Measurements from ENCODE around the gene EIF4H. TPM values are rescaled to one million over a fixed set of nuclear protein-coding genes. Genes with fewer than 3 reads are reported as not detected.

The EIF4H gene
- total RNA-seq, 1 donor from 2014 or later = 361 TPM

DNA sequence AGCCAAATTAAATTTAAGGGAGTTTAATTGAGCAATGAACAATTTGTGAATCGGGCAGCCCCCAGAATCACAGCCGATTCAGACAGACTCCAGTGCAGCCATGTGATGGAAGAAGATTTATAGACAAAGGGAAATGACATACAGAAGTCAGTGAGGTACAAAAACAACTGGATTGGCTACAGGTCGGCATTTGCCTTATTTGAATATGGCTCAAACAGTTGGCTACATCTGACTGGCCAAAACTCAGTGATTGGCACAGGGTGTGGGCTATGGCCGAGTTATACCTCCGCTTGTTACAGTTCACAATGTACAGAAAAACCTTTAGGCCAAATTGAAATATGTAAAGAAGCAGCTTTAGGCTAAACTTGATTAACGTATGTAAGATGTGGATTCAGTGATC is 30.8 kb upstream of the EIF4H start:
- Mint-ChIP-seq H3K27me3 (ENCODE audit: low read depth, unreplicated experiment) (peaks cover 5% of the 10 kb centered on the region), H3K9me3 (ENCODE audit: unreplicated experiment) (no peaks in the 10 kb centered on the region), H3K4me1 (ENCODE audit: low read depth, unreplicated experiment) (no peaks in the 10 kb centered on the region), H3K4me3 (ENCODE audit: unreplicated experiment) (no peak overlapping the region), H3K36me3 (ENCODE audit: low read depth, unreplicated experiment) (no peaks in the 10 kb centered on the region), H3K27ac (ENCODE audit: unreplicated experiment) (no peak overlapping the region)
- Histone ChIP-seq H3K4me1 (ENCODE audit: insufficient read depth, low read length) (peaks cover 5% of the 10 kb centered on the region), H3K27me3 (ENCODE audit: insufficient read depth, low read length) (no peaks in the 10 kb centered on the region), H3K9me3 (ENCODE audit: insufficient read depth, low read depth, low read length) (no peaks in the 10 kb centered on the region), H3K36me3 (ENCODE audit: insufficient read depth, low read length) (no peaks in the 10 kb centered on the region), H3K4me3 (ENCODE audit: insufficient read depth, low read depth, low read length) (no peak overlapping the region), H3K79me2 (ENCODE audit: insufficient read depth, low read length) (no peaks in the 10 kb centered on the region), H3K9ac (ENCODE audit: low read length) (no peak overlapping the region), H3K4me2 (ENCODE audit: low read length) (no peak overlapping the region), H3K27ac (ENCODE audit: low read depth, low read length) (no peak overlapping the region), H4K20me1 (ENCODE audit: insufficient read depth, low read length) (no peaks in the 10 kb centered on the region), H2AFZ (ENCODE audit: low read depth, low read length) (peak overlapping the region; percentile 11)
- FAIRE-seq (no peak), DNase-seq (ENCODE audit: low read depth) (no peak)
- TF ChIP-seq, protein P1, sequence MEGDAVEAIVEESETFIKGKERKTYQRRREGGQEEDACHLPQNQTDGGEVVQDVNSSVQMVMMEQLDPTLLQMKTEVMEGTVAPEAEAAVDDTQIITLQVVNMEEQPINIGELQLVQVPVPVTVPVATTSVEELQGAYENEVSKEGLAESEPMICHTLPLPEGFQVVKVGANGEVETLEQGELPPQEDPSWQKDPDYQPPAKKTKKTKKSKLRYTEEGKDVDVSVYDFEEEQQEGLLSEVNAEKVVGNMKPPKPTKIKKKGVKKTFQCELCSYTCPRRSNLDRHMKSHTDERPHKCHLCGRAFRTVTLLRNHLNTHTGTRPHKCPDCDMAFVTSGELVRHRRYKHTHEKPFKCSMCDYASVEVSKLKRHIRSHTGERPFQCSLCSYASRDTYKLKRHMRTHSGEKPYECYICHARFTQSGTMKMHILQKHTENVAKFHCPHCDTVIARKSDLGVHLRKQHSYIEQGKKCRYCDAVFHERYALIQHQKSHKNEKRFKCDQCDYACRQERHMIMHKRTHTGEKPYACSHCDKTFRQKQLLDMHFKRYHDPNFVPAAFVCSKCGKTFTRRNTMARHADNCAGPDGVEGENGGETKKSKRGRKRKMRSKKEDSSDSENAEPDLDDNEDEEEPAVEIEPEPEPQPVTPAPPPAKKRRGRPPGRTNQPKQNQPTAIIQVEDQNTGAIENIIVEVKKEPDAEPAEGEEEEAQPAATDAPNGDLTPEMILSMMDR (IDR thresholded peaks at IDR 0.05; ENCODE audit: insufficient read depth, low read depth, low read length) = no peak
- TF ChIP-seq EZH2 (IDR thresholded peaks at IDR 0.05; ENCODE audit: insufficient read depth, low read length) = no peak

DNA sequence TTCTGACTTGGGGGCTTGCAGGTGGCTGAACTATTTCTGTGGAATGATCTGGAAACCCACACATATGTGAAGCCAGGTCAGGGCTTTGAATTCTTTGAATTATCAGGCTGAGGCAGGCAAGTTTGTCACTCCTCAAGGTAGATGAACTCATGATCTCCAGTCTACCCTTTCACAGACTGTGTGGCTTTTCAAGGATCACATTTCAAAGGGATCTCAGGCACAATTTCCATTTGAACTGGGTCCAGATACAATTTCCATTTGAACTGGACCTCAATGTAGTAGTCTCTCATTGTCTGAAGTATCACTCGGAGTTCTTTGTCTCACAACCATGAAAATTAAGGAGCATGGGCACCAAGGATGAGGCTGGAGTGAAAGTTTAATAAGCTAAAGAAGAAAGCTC is 25.7 kb upstream of the EIF4H start:
- Histone ChIP-seq H2AFZ (ENCODE audit: low read depth, low read length) (no peak overlapping the region), H4K20me1 (ENCODE audit: insufficient read depth, low read length) (no peaks in the 10 kb centered on the region), H3K79me2 (ENCODE audit: insufficient read depth, low read length) (no peaks in the 10 kb centered on the region), H3K36me3 (ENCODE audit: insufficient read depth, low read length) (no peaks in the 10 kb centered on the region), H3K27me3 (ENCODE audit: insufficient read depth, low read length) (no peaks in the 10 kb centered on the region), H3K9ac (ENCODE audit: low read length) (no peak overlapping the region), H3K27ac (ENCODE audit: low read depth, low read length) (no peak overlapping the region), H3K4me2 (ENCODE audit: low read length) (no peak overlapping the region), H3K4me1 (ENCODE audit: insufficient read depth, low read length) (no peaks in the 10 kb centered on the region), H3K9me3 (ENCODE audit: insufficient read depth, low read depth, low read length) (no peaks in the 10 kb centered on the region), H3K4me3 (ENCODE audit: insufficient read depth, low read depth, low read length) (no peak overlapping the region)
- FAIRE-seq (no peak), DNase-seq (ENCODE audit: low read depth) (no peak)
- no peaks in the 10 kb centered on the region for H3K36me3 Mint-ChIP-seq (ENCODE audit: low read depth, unreplicated experiment)
- TF ChIP-seq, protein P1 (IDR thresholded peaks at IDR 0.05; ENCODE audit: insufficient read depth, low read depth, low read length) = no peak
- no peak for TF ChIP-seq EZH2 (IDR thresholded peaks at IDR 0.05; ENCODE audit: insufficient read depth, low read length)
- no peak overlapping the region for H3K4me3 Mint-ChIP-seq (ENCODE audit: unreplicated experiment)
- H3K27me3 Mint-ChIP-seq (ENCODE audit: low read depth, unreplicated experiment) = peaks cover 2% of the 10 kb centered on the region
- no peaks in the 10 kb centered on the region for H3K4me1 Mint-ChIP-seq (ENCODE audit: low read depth, unreplicated experiment)
- H3K9me3 Mint-ChIP-seq (ENCODE audit: unreplicated experiment) = no peaks in the 10 kb centered on the region
- H3K27ac Mint-ChIP-seq (ENCODE audit: unreplicated experiment) = no peak overlapping the region

DNA sequence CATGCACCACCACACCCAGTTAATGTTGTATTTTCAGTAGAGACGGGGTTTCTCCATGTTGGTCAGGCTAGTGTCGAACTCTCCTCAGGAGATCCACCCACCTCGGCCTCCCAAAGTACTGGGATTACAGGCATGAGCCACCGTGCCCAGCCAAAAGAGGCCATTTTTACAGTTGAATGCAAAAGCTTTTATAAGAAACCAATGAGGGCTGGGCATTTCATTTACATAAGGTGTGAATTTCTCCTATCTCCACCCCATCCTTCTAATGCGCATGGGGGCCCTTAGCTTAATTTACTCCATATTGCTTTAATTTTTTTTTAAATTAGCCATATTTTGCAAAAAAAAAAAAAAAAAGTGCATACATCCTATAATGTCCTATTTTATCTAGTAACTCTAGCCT is 25.1 kb upstream of the EIF4H start:
- H3K4me1 Mint-ChIP-seq (ENCODE audit: low read depth, unreplicated experiment) = no peaks in the 10 kb centered on the region
- H3K36me3 Mint-ChIP-seq (ENCODE audit: low read depth, unreplicated experiment) = no peaks in the 10 kb centered on the region
- Histone ChIP-seq H3K79me2 (ENCODE audit: insufficient read depth, low read length) (no peaks in the 10 kb centered on the region), H3K27me3 (ENCODE audit: insufficient read depth, low read length) (no peaks in the 10 kb centered on the region), H3K4me2 (ENCODE audit: low read length) (no peak overlapping the region), H3K4me1 (ENCODE audit: insufficient read depth, low read length) (no peaks in the 10 kb centered on the region), H3K36me3 (ENCODE audit: insufficient read depth, low read length) (no peaks in the 10 kb centered on the region), H3K27ac (ENCODE audit: low read depth, low read length) (no peak overlapping the region), H4K20me1 (ENCODE audit: insufficient read depth, low read length) (no peaks in the 10 kb centered on the region), H3K9me3 (ENCODE audit: insufficient read depth, low read depth, low read length) (no peaks in the 10 kb centered on the region), H3K9ac (ENCODE audit: low read length) (no peak overlapping the region), H3K4me3 (ENCODE audit: insufficient read depth, low read depth, low read length) (no peak overlapping the region), H2AFZ (ENCODE audit: low read depth, low read length) (no peak overlapping the region)
- H3K4me3 Mint-ChIP-seq (ENCODE audit: unreplicated experiment) = no peak overlapping the region
- H3K27me3 Mint-ChIP-seq (ENCODE audit: low read depth, unreplicated experiment) = peaks cover 2% of the 10 kb centered on the region
- no peaks in the 10 kb centered on the region for H3K9me3 Mint-ChIP-seq (ENCODE audit: unreplicated experiment)
- no peak for FAIRE-seq
- TF ChIP-seq, protein P1 (IDR thresholded peaks at IDR 0.05; ENCODE audit: insufficient read depth, low read depth, low read length) = no peak
- no peak for TF ChIP-seq EZH2 (IDR thresholded peaks at IDR 0.05; ENCODE audit: insufficient read depth, low read length)
- no peak for DNase-seq (ENCODE audit: low read depth)
- H3K27ac Mint-ChIP-seq (ENCODE audit: unreplicated experiment) = no peak overlapping the region
